Parathyroid adenoma (tissue), 2 donors: ENCODE results near the gene KLKB1.

Experiments
- H2AFZ ChIP-seq: fragments of 300-600 bp; sonication (generic); one replicate; pipeline ENCODE4 v1.7.0; 2017; ENCODE audit warnings: antibody characterized with exemption, mild to moderate bottlenecking
- H3K27ac ChIP-seq: fragments of 300-600 bp; sonication (generic); one replicate; pipeline ENCODE4 v1.7.0; 2017
- H3K27me3 ChIP-seq: fragments of 300-600 bp; sonication (generic); one replicate; pipeline ENCODE4 v1.7.0; 2017; ENCODE audit warnings: low read length; ENCODE audit not compliant: control insufficient read depth, insufficient read depth
- H3K36me3 ChIP-seq: fragments of 300-600 bp; sonication (generic); one replicate; pipeline ENCODE4 v1.7.0; 2017; ENCODE audit warnings: low read length; ENCODE audit not compliant: control insufficient read depth, insufficient read depth
- H3K4me1 ChIP-seq: fragments of 300-600 bp; sonication (generic); one replicate; pipeline ENCODE4 v1.7.0; 2017; ENCODE audit warnings: control low read depth
- H3K4me2 ChIP-seq: fragments of 300-600 bp; sonication (generic); one replicate; pipeline ENCODE4 v1.7.0; 2017; ENCODE audit warnings: low read length
- H3K4me3 ChIP-seq: fragments of 300-600 bp; sonication (generic); one replicate; pipeline ENCODE4 v1.7.0; 2017; ENCODE audit warnings: low read depth, low read length
- H3K79me2 ChIP-seq: fragments of 300-600 bp; sonication (generic); one replicate; pipeline ENCODE4 v1.7.0; 2017; ENCODE audit warnings: control low read depth
- H3K9ac ChIP-seq: fragments of 300-600 bp; sonication (generic); one replicate; pipeline ENCODE4 v1.7.0; 2017; ENCODE audit warnings: mild to moderate bottlenecking
- H3K9me3 ChIP-seq: fragments of 300-600 bp; sonication (generic); one replicate; pipeline ENCODE4 v1.7.0; 2017; ENCODE audit warnings: low read length; ENCODE audit not compliant: control insufficient read depth
- CTCF ChIP-seq: fragments of 300-600 bp; sonication (generic); IDR thresholded peaks from one replicate; pipeline ENCODE4 v1.7.0; 2017; ENCODE audit warnings: antibody characterized with exemption, mild to moderate bottlenecking
- donor health status: primary hyperparathyroidism.

The KLKB1 gene

DNA sequence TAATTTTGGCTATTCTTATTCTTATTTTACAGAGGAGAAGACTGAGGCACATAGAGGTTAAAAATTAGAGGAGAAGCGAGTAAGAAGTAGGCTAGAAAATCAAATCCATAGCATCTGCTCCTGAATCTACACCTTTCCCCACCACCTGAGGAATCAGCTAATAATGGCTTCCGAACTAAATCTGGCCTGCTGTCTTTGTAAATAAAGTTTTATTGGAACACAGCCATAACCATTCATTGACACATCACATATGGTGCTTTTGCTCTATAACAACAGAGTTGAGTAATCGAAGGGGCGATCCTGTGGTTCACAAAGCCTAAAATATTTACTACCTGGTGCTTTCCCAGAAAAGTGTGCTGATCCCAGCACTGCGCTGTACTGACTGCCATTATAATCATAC lies 76.9 kb downstream of the KLKB1 start:
- no peak for TF ChIP-seq CTCF

DNA sequence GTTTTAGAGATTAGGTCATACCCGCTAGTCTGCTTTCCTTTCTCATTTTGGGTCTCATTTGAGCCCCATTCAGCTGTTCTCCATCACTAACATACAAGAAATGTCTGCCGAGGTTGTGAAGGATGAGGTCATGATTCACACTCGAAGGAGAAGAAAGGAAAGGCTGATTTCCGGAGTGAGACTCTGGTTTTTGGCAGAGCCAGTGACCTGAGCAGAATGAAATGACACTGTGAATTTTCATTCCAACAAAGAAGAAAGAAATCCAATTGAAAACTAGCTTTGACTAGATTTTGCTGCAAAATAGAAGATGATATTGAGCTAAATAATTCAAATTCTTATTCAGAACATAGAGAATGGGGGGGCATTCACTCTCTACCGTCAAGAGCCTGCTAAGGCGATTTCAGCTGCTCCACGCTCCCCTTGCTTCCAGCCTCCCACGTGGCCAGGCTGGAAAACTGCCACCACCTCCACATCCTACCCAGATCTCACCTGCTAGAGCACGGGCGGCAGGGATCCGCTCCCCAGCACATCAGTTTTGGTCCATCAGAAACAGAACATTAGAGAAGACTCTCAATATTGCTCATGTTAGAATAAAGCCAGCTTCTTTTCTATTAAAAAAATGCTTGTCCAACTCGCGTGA lies 77.7 kb downstream of the KLKB1 start:
- no peaks in the 10 kb centered on the region for H3K27me3 ChIP-seq
- H3K36me3 ChIP-seq = no peaks in the 10 kb centered on the region
- H3K4me1 ChIP-seq = no peaks in the 10 kb centered on the region
- no peak overlapping the region for H3K4me3 ChIP-seq
- TF ChIP-seq CTCF = no peak
- H3K79me2 ChIP-seq = no peaks in the 10 kb centered on the region
- no peak overlapping the region for H3K9ac ChIP-seq
- no peak overlapping the region for H3K4me2 ChIP-seq
- no peaks in the 10 kb centered on the region for H3K9me3 ChIP-seq
- no peak overlapping the region for H3K27ac ChIP-seq
- no peak overlapping the region for H2AFZ ChIP-seq

More for the DNA sequence above, 76.9 kb downstream of the KLKB1 start:
- H3K4me3 ChIP-seq = no peak overlapping the region
- H3K4me1 ChIP-seq = no peaks in the 10 kb centered on the region
- H3K36me3 ChIP-seq = no peaks in the 10 kb centered on the region
- H3K9me3 ChIP-seq = no peaks in the 10 kb centered on the region
- H3K27me3 ChIP-seq = no peaks in the 10 kb centered on the region
- no peak overlapping the region for H2AFZ ChIP-seq
- no peak overlapping the region for H3K27ac ChIP-seq
- no peak overlapping the region for H3K4me2 ChIP-seq
- no peak overlapping the region for H3K9ac ChIP-seq
- H3K79me2 ChIP-seq = no peaks in the 10 kb centered on the region

DNA sequence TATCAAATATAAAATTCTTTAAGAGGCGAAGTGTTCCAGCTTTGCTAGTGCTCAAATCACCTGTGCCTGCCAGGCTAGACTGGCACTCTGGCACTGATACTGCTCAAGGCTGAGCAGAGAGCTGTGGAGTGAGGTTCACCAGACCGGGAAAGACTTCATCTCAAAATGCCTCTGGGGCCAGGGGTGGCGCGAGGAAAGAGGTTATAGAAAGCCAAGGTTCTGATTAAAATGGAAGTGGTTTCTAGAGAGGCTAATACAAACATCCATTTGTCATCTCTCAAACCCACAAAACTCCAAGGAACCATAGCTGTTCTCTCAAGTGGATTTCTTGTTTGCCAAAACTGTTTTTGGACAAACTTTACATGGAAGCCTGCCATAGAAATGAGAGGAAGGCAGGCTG lies 80.2 kb downstream of the KLKB1 start:
- no peaks in the 10 kb centered on the region for H3K4me1 ChIP-seq
- H3K4me2 ChIP-seq = no peak overlapping the region
- no peak overlapping the region for H3K4me3 ChIP-seq
- no peaks in the 10 kb centered on the region for H3K27me3 ChIP-seq
- no peaks in the 10 kb centered on the region for H3K36me3 ChIP-seq
- H3K9me3 ChIP-seq = no peaks in the 10 kb centered on the region
- no peaks in the 10 kb centered on the region for H3K79me2 ChIP-seq
- no peak overlapping the region for H2AFZ ChIP-seq
- H3K9ac ChIP-seq = no peak overlapping the region
- TF ChIP-seq CTCF = no peak
- no peak overlapping the region for H3K27ac ChIP-seq

DNA sequence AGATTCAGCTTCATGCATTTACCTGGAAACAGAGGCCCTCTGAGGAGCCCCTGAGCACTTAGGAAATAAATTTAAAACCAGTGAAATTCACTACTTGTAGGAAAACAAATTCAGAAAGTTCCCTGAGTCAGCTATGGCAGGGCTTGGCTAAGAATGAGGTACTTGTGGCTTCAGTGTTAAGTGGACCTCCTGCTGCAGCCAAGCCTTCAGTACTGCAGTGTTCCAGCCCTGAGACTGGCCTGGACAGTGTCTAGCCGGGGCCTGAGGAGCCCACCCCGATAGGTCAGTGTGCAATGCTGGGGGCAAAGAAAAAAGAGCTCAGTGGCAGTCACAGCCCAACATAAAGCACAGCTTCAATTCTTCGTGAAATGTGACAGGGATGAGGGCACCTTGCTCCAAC lies 80.6 kb downstream of the KLKB1 start:
- Histone ChIP-seq H3K27me3 (no peaks in the 10 kb centered on the region), H3K4me2 (no peak overlapping the region), H2AFZ (no peak overlapping the region), H3K4me1 (no peaks in the 10 kb centered on the region), H3K36me3 (no peaks in the 10 kb centered on the region), H3K79me2 (no peaks in the 10 kb centered on the region), H3K9me3 (no peaks in the 10 kb centered on the region), H3K27ac (no peak overlapping the region), H3K9ac (no peak overlapping the region), H3K4me3 (no peak overlapping the region)
- no peak for TF ChIP-seq CTCF
